Duodenal mucosa (tissue), 2 donors: ENCODE data around the gene TMEM174.

Source experiments
- H3K27ac ChIP-seq: one replicate; pipeline ENCODE4 v1.7.0; 2013; ENCODE audit warnings: low read depth, low read length
- H3K27me3 ChIP-seq, 2 donors: one replicate each; pipeline ENCODE4 v1.7.0; 2013; ENCODE audit warnings: low read length in 2 of 2, control low read depth in 1 of 2; ENCODE audit not compliant: insufficient read depth in 2 of 2, control insufficient read depth in 1 of 2
- H3K36me3 ChIP-seq, 2 donors: one replicate each; pipeline ENCODE4 v1.7.0; 2013; ENCODE audit warnings: low read length in 2 of 2, control low read depth in 1 of 2; ENCODE audit not compliant: insufficient read depth in 2 of 2, control insufficient read depth in 1 of 2
- H3K4me1 ChIP-seq, 2 donors: one replicate each; pipeline ENCODE4 v1.7.0; 2013; ENCODE audit warnings: low read length in 2 of 2, control low read depth in 1 of 2; ENCODE audit not compliant: insufficient read depth in 2 of 2, control insufficient read depth in 1 of 2
- H3K4me3 ChIP-seq, 2 donors: one replicate each; pipeline ENCODE4 v1.7.0; 2013; ENCODE audit warnings: low read length in 2 of 2, low read depth in 1 of 2
- H3K9ac ChIP-seq, 2 donors: one replicate each; pipeline ENCODE4 v1.7.0; 2013; ENCODE audit warnings: low read length in 2 of 2, low read depth in 1 of 2
- H3K9me3 ChIP-seq, 2 donors: one replicate each; pipeline ENCODE4 v1.7.0; 2013; ENCODE audit warnings: low read length in 2 of 2, control low read depth in 1 of 2; ENCODE audit not compliant: control insufficient read depth in 1 of 2

Gene TMEM174, protein sequence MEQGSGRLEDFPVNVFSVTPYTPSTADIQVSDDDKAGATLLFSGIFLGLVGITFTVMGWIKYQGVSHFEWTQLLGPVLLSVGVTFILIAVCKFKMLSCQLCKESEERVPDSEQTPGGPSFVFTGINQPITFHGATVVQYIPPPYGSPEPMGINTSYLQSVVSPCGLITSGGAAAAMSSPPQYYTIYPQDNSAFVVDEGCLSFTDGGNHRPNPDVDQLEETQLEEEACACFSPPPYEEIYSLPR

DNA sequence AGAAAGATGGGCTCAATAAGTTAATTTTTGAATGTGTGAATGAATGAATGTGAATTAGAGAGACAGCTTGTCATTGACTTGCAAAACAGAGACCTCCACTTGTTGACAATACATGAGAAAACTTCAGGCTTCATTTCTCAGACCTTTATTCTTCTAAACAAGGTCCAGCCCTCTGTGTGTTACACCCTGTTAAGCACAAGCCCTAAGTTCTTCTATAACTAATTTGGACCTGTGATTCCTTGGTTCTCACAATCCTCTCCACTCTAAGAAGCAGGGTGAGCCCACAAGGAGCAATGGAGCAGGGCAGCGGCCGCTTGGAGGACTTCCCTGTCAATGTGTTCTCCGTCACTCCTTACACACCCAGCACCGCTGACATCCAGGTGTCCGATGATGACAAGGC, at the start of gene TMEM174:
Gene TMEM174 (plus strand): TSS at position 243 of the 400 bp plus-strand sequence. CDS start 51 bp downstream, at position 294.
- H3K4me3 ChIP-seq: no peak within 1 kb of the TSS
- H3K9me3 ChIP-seq: no peaks in the 10 kb centered on the region
- peaks cover 0 to 5% of the 10 kb centered on the region in 2 donors for H3K27me3 ChIP-seq
- H3K9ac ChIP-seq: no peak within 1 kb of the TSS
- no peak within 1 kb of the TSS for H3K27ac ChIP-seq
- H3K36me3 ChIP-seq: no peaks in the 10 kb centered on the region
- H3K4me1 ChIP-seq: no peaks in the 10 kb centered on the region

DNA sequence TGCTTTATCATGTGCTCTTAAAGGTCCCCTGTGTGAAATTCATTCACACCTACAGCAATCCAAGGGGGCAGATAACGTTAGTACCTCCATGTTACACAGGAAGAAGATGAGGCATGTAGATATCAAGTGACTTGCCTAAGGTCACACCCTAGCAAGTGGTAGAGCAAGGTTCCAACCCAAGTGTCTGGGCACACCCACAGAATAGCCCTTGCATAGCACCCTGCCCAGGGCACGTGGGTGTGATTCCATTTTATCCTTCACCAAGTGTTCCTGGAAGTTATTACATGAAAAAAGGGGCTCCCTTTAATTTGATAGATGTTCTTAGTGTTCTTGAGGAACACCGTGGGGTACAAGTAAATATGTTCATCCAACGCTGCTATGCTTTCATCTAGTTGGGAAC, 47.7 kb upstream of the TMEM174 start:
- no peak overlapping the region for H3K27ac ChIP-seq
- H3K9ac ChIP-seq: no peak overlapping the region
- H3K4me1 ChIP-seq: peaks cover 45 to 52% of the 10 kb centered on the region in 2 donors
- peaks cover 21 to 25% of the 10 kb centered on the region in 2 donors for H3K36me3 ChIP-seq
- peaks cover 3 to 11% of the 10 kb centered on the region in 2 donors for H3K27me3 ChIP-seq
- H3K9me3 ChIP-seq: no peaks in the 10 kb centered on the region
- no peak overlapping the region for H3K4me3 ChIP-seq

DNA sequence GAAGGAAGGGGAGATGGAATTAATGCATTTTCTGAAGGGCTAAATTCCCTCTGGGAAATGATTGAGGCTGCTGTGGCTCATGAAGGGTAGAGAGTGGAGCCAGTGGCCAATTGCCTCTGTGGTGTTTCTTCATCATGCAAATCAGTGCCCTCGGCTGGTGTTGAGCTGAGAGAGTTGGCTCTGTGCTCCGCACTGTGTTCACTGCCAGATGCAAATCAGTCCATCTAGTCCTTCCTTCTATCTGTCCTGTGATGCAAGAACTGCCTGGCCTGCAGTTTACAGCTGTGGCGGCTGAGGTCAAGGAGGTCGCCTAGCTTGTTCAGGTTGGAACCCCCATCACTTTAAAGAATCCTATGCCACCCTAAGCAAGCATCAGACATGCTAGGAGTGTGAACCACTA, 46.6 kb upstream of the TMEM174 start:
- Histone ChIP-seq H3K27me3 (peaks cover 0 to 4% of the 10 kb centered on the region in 2 donors), H3K27ac (no peak overlapping the region), H3K4me1 (peaks cover 55 to 61% of the 10 kb centered on the region in 2 donors), H3K9me3 (no peaks in the 10 kb centered on the region), H3K36me3 (peaks cover 21 to 27% of the 10 kb centered on the region in 2 donors), H3K4me3 (no peak overlapping the region), H3K9ac (no peak overlapping the region)

DNA sequence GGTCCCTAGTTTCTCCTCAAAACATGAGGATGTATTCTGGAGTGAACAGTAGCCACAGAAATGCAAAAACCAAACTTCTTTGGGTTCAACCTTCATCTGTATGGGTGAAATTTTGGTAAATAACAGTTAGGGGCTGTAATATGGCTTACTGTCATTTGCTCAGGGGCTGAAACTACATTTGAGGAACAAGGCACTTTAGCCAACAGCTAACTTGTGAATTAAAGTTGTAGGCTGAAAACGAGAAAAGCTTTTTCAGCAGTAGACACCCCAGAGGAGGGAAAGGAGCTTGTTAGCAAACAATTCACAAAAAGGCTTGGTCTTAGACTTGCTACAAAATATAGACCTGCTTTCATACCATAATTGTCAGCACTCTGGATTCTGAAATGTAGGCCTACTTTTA, 46.0 kb upstream of the TMEM174 start:
- Histone ChIP-seq H3K9ac (no peak overlapping the region), H3K36me3 (peaks cover 21 to 27% of the 10 kb centered on the region in 2 donors), H3K27ac (no peak overlapping the region), H3K4me1 (peaks cover 59 to 66% of the 10 kb centered on the region in 2 donors), H3K9me3 (no peaks in the 10 kb centered on the region), H3K4me3 (no peak overlapping the region), H3K27me3 (no peaks in the 10 kb centered on the region)

DNA sequence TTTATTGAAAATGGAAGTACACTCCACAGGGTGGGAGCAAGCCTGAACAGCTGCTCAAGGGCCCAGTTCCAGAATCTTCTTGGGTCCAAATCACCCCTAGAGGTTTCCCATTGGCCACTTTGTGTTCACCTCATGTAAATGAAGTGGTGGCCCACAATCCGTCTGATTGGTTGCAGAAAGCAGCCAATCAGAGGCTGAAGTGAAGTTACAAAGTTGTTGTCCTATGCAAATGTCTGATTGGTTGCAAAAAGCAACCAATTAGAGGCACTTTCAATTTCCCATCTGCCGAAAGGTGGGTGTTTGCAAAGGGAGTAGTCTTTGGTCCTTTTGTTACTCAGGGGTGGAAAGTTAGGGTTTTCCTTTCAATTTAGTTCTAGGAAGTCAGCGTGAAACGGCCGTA, 43.9 kb upstream of the TMEM174 start:
- H3K27me3 ChIP-seq: no peaks in the 10 kb centered on the region
- no peak overlapping the region for H3K4me3 ChIP-seq
- H3K4me1 ChIP-seq: peaks cover 60 to 62% of the 10 kb centered on the region in 2 donors
- H3K9me3 ChIP-seq: no peaks in the 10 kb centered on the region
- H3K9ac ChIP-seq: no peak overlapping the region
- peaks cover 11 to 19% of the 10 kb centered on the region in 2 donors for H3K36me3 ChIP-seq
- H3K27ac ChIP-seq: no peak overlapping the region

DNA sequence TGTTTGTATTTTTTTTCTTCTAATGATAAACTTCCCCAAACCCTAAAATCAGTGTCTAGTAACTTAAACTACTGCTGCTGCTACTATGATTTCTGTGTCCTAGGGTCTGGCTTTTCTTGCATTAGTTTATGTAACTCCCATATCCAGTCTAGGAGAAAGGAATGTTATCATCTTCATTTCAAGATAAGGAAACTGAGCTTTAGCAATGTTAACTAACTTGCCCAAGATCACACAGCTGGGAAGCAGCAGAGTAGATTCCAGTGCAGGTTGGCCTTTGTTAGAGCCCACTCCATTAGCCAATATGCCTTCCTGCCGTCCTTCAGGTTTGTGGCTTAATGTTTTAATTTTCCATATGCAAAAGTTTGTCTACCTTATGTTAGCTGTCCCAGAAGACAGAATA, 42.2 kb upstream of the TMEM174 start:
- Histone ChIP-seq H3K9me3 (no peaks in the 10 kb centered on the region), H3K27me3 (no peaks in the 10 kb centered on the region), H3K36me3 (peaks cover 6 to 11% of the 10 kb centered on the region in 2 donors), H3K27ac (no peak overlapping the region), H3K4me1 (peaks cover 50 to 53% of the 10 kb centered on the region in 2 donors), H3K9ac (no peak overlapping the region), H3K4me3 (no peak overlapping the region)

DNA sequence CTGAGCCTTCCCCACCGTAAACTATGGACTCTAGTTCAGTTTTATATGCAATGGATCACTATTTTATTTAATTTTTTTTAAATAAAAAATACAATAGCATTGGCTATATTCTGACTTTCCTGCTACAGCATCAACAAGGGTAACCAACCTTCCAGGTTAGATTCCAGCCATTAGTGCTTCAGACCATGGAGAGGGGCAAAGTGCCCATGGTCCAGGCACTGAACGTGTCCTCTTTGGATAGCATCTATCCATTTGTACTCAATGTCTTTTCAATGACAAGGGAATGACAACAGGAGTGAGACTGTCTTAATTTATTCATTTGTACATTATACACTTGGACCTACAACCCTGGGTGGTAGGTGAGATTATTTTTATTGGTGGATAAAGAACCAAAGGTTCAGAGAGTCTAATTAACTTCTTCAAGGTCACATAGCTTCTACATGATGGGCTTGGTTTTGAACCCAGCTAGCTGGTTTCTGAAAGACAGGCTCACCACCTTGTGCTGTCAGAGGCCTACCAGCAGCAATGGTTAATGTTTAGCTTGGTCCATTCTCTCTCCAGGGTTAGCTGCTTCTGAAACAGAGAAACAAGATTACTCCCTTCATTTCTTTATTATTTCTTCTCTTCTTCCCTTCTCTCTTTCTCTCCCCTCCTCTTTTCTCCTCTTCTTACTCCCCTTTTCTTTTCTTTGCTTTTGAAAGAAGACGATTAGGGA, 41.1 kb upstream of the TMEM174 start:
- H3K27ac ChIP-seq: no peak overlapping the region
- no peaks in the 10 kb centered on the region for H3K27me3 ChIP-seq
- peaks cover 49 to 55% of the 10 kb centered on the region in 2 donors for H3K4me1 ChIP-seq
- peaks cover 3 to 11% of the 10 kb centered on the region in 2 donors for H3K36me3 ChIP-seq
- H3K4me3 ChIP-seq: no peak overlapping the region
- H3K9ac ChIP-seq: no peak overlapping the region
- no peaks in the 10 kb centered on the region for H3K9me3 ChIP-seq

DNA sequence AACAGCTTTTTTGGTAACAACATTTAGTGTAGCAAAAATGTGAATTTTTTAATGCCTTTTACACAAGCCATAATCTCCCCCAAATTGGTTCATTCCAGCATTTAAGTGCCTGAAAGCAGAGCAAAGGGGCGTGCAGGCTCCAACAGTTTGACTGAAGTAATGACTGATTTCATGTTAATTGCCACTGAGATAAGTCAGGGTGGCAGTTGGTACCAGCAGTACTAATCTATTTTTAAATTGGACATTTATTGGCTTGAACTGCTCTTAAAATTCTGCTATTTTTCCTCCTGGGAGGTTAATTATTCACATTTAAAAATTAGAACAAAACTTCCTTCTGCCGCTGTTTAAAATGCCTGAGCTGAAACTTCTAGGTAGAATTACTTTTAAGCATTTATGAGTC, 40.2 kb upstream of the TMEM174 start:
- Histone ChIP-seq H3K9me3 (no peaks in the 10 kb centered on the region), H3K4me3 (no peak overlapping the region), H3K27me3 (no peaks in the 10 kb centered on the region), H3K4me1 (peaks cover 56 to 64% of the 10 kb centered on the region in 2 donors), H3K27ac (no peak overlapping the region), H3K9ac (no peak overlapping the region), H3K36me3 (peaks cover 0 to 11% of the 10 kb centered on the region in 2 donors)

DNA sequence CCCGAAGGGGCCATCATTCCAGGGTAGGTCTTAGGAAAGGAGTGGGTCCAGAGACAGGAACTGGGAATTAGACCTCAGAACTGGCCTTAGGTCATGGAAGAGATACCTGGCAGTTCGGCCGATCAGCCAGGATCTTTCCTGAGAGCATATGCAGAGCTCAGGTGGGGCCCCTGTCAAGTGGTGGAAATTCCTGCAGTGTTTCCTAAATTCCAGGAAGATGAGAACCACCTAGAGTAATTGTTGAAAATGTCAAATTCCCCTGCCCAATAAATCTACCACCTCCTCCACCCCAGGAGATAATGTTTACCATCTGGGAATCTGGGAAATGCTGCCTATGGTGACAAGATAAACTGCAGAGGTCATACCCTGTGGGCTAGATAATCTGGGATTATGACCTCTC, 38.0 kb upstream of the TMEM174 start:
- Histone ChIP-seq H3K4me3 (no peak overlapping the region), H3K36me3 (peaks cover 0 to 5% of the 10 kb centered on the region in 2 donors), H3K4me1 (peaks cover 58 to 65% of the 10 kb centered on the region in 2 donors), H3K9me3 (no peaks in the 10 kb centered on the region), H3K27me3 (no peaks in the 10 kb centered on the region), H3K27ac (no peak overlapping the region), H3K9ac (no peak overlapping the region)

DNA sequence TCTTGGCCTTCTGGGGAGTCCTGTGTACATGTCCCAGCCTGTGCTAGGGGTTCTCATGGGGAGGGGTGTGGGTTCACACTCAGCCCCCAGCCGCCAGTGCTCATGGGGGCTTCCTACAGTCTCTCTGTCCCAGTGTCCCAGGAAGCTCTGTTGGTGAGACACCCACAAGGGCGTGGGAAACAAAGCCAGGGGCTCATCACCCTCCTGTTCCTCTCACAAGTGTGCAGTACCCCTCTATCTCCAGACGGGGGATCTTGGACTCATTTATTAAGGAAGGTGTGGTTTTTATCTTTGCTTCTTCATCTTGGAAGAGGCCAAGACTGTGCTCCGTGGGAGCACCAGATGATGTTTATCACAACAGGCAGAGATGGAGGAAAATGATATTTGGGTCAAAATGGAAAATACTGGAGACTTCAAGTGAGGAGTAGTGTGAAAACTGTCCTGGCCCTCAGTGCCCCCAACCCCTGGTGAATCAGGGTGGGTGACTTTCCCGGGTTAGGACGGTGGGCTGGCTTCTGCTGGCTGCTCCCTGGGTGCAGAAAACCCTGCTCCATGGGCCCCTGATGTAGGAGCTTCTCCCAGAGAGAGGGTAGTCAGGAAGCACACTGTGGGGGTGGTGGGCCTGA, 37.5 kb upstream of the TMEM174 start:
- H3K4me3 ChIP-seq: no peak overlapping the region
- peaks cover 52 to 60% of the 10 kb centered on the region in 2 donors for H3K4me1 ChIP-seq
- no peaks in the 10 kb centered on the region for H3K27me3 ChIP-seq
- no peaks in the 10 kb centered on the region for H3K36me3 ChIP-seq
- H3K9ac ChIP-seq: no peak overlapping the region
- no peak overlapping the region for H3K27ac ChIP-seq
- H3K9me3 ChIP-seq: no peaks in the 10 kb centered on the region
